HepG2 (cell line): ENCODE results near the gene POP7. TPM values are rescaled to one million over a fixed set of nuclear protein-coding genes. Genes with fewer than 3 reads are reported as not detected.
A peak's percentile ranks its signal among the peaks of the same experiment; 100 is the strongest.

ENCODE experiments used
- CSRNP1 ChIP-seq: sonication (generic); formaldehyde crosslinking; IDR thresholded peaks from 2 replicates; pipeline ENCODE4 v1.8.1; 2023; ENCODE audit warnings: mild to moderate bottlenecking, missing genetic modification reagents
- E2F5 ChIP-seq: sonication (generic); formaldehyde crosslinking; conservative IDR thresholded peaks from 2 replicates; pipeline ENCODE4 v1.4.0; 2020; ENCODE audit warnings: missing genetic modification reagents
- HOXA7 ChIP-seq: sonication (generic); formaldehyde crosslinking; IDR thresholded peaks from 2 replicates; pipeline ENCODE4 v1.8.1; 2022; ENCODE audit warnings: mild to moderate bottlenecking, missing genetic modification reagents, moderate library complexity
- KDM5B ChIP-seq: sonication (generic); formaldehyde crosslinking; IDR thresholded peaks from 2 replicates; pipeline ENCODE4 v1.4.0; 2020; ENCODE audit warnings: missing genetic modification reagents, mild to moderate bottlenecking, borderline replicate concordance
- PATZ1 ChIP-seq: sonication (generic); formaldehyde crosslinking; IDR thresholded peaks from 2 replicates; pipeline ENCODE4 v1.4.0; 2020; ENCODE audit warnings: missing genetic modification reagents
- RXRA ChIP-seq: sonication (generic); formaldehyde crosslinking; IDR thresholded peaks from 2 replicates; pipeline ENCODE4 v1.5.1; 2020; ENCODE audit warnings: missing genetic modification reagents
- SP1 ChIP-seq, 2 experiments: fragments of 450-650 bp in 1 of 2; sonication (generic) in 1 of 2; formaldehyde crosslinking in 1 of 2; IDR thresholded peaks; 2 replicates each; pipeline versions ENCODE4 v1.4.0 to v1.6.1; 2016 to 2020; ENCODE audit warnings: missing genetic modification reagents in 1 of 2
- TERF1 ChIP-seq: sonication (generic); formaldehyde crosslinking; IDR thresholded peaks from 2 replicates; pipeline ENCODE4 v1.8.0; 2022; ENCODE audit warnings: mild to moderate bottlenecking, missing genetic modification reagents, moderate library complexity
- ZBTB40 ChIP-seq, 2 experiments: fragments of 450-650 bp in 1 of 2; sonication (generic) in 1 of 2; formaldehyde crosslinking in 1 of 2; IDR thresholded peaks; 2 replicates each; pipeline versions ENCODE4 v1.6.1 to v1.8.0; 2016 to 2022; ENCODE audit warnings: antibody characterized with exemption in 1 of 2, mild to moderate bottlenecking in 1 of 2, missing genetic modification reagents in 1 of 2
- ZFP1 ChIP-seq: IDR thresholded peaks from 2 replicates; pipeline ENCODE4 v1.6.1; 2016
- ZMYM4 ChIP-seq: sonication (generic); formaldehyde crosslinking; IDR thresholded peaks from 2 replicates; pipeline ENCODE4 v1.8.1; 2023; ENCODE audit warnings: mild to moderate bottlenecking, missing genetic modification reagents
- ZNF136 ChIP-seq: sonication (generic); formaldehyde crosslinking; IDR thresholded peaks from 2 replicates; pipeline ENCODE4 v1.8.1; 2022; ENCODE audit warnings: low read depth, mild to moderate bottlenecking, moderate library complexity, missing genetic modification reagents
- ZNF724P ChIP-seq: sonication (generic); formaldehyde crosslinking; IDR thresholded peaks from 2 replicates; pipeline ENCODE4 v1.8.0; 2022; ENCODE audit warnings: missing genetic modification reagents, borderline replicate concordance
- ZSCAN22 ChIP-seq: sonication (generic); formaldehyde crosslinking; IDR thresholded peaks from 2 replicates; pipeline ENCODE4 v1.4.0; 2020; ENCODE audit warnings: mild to moderate bottlenecking, missing genetic modification reagents
- polyA plus RNA-seq, 8 experiments: library from polyadenylated mRNA; depleted of rRNA in 3 of 8; stranded (reverse) in 7 of 8; unstranded in 1 of 8; fragments of >200 nt; fragmentation: Illumina TruSeq in 4 of 8; extraction: Trizol in 4 of 8; gene quantifications; 2 replicates each; pipeline versions ENCODE4 v1.2.1 to v1.2.3, GENCODE V29; 2011 to 2016; ENCODE audit warnings: low read depth in 4 of 8, missing spikeins in 1 of 8, mixed read lengths in 1 of 8; ENCODE audit not compliant: insufficient read depth in 1 of 8
- total RNA-seq, 5 experiments: library from RNA; depleted of rRNA; stranded (reverse); fragments of >200 nt; fragmentation: Illumina TruSeq; extraction: Trizol; gene quantifications; 2 replicates each; pipeline ENCODE4 v1.2.3, GENCODE V29; 2016; ENCODE audit warnings: low read depth in 1 of 5

The POP7 gene
- total and polyA plus RNA-seq, 2 of the 13 experiments (the other 11 are each of a cell fraction or from before 2014, with no cell fraction given): 63.9 to 91.1 TPM

GRCh38 chr7:100705320-100705752 is 585 bp upstream of the POP7 start (continued):
- TF ChIP-seq ZBTB40 (IDR thresholded peaks at IDR 0.05) (no peak), ZBTB40 (CRISPR knock-in tag; IDR thresholded peaks at IDR 0.05) (peak; percentile 25; the same call in 1 of the 2 replicates), ZSCAN22 (CRISPR knock-in tag) (peak; percentile 50; the same call in 1 of the 2 replicates), SP1 (IDR thresholded peaks at IDR 0.05) (no peak), SP1 (CRISPR knock-in tag; IDR thresholded peaks at IDR 0.05) (no peak), PATZ1 (CRISPR knock-in tag) (peak; percentile 80), HOXA7 (CRISPR knock-in tag) (no peak), TERF1 (CRISPR knock-in tag) (no peak), RXRA (CRISPR knock-in tag) (0 out of 2 replicates have a peak, but pooled peaks have one; percentile 2), KDM5B (CRISPR knock-in tag) (0 out of 2 replicates have a peak, but pooled peaks have one; percentile 88), ZNF724P (CRISPR knock-in tag) (no peak; the same call in 1 of the 2 replicates), ZFP1 (CRISPR knock-in tag) (0 out of 2 replicates have a peak, but pooled peaks have one; percentile 40), E2F5 (CRISPR knock-in tag) (no peak), ZNF136 (CRISPR knock-in tag) (no peak), ZMYM4 (CRISPR knock-in tag) (no peak), CSRNP1 (CRISPR knock-in tag) (no peak)
